Tibial artery (tissue), 4 donors: ENCODE measurements around the gene DNAJC21.

Experiments used
- DNase-seq, 2 donors: peaks; one replicate each; pipeline ENCODE4 v3.0.0-alpha.2; 2019
- H3K27ac ChIP-seq, 2 donors: fragments of 200-600 bp; sonication (generic) in 1 of 2; 1 replicate in 1 of 2; 2 replicates in 1 of 2; pipeline ENCODE4 v1.5.1; 2018 to 2019; ENCODE audit warnings: mild to moderate bottlenecking in 1 of 2
- H3K27me3 ChIP-seq, 2 donors: fragments of 200-600 bp; sonication (generic) in 1 of 2; one replicate each; pipeline versions ENCODE4 v1.5.1 to v1.6.0; 2016 to 2019
- H3K36me3 ChIP-seq, 3 donors: fragments of 200-600 bp; sonication (generic) in 2 of 3; one replicate each; pipeline ENCODE4 v1.5.1; 2016 to 2019; ENCODE audit warnings: mild to moderate bottlenecking in 2 of 3
- H3K4me1 ChIP-seq, 4 donors: fragments of 200-600 bp; sonication (generic) in 2 of 4; 1 replicate in 3 of 4; 2 replicates in 1 of 4; pipeline ENCODE4 v1.5.1; 2016 to 2019
- H3K4me3 ChIP-seq, 2 donors: fragments of 200-600 bp; sonication (generic) in 1 of 2; 1 replicate in 1 of 2; 2 replicates in 1 of 2; pipeline ENCODE4 v1.5.1; 2018 to 2019; ENCODE audit warnings: mild to moderate bottlenecking in 2 of 2
- H3K9me3 ChIP-seq, 3 donors: fragments of 200-600 bp; sonication (generic) in 1 of 3; one replicate each; pipeline ENCODE4 v1.5.1; 2016 to 2019
- CTCF ChIP-seq, 2 experiments: fragments of 200-600 bp in 1 of 2; fragments of 450-650 bp in 1 of 2; IDR thresholded peaks; one replicate each; pipeline ENCODE4 v1.5.1; 2017 to 2019; ENCODE audit warnings: antibody characterized with exemption in 2 of 2, mild to moderate bottlenecking in 1 of 2, moderate library complexity in 1 of 2
- intact Hi-C: fragments of 100-400 bp; cut with DNase I; formaldehyde crosslinking; loops from one replicate; pipeline ENCODE4 v1.15.0; 2023; ENCODE audit warnings: low total_unique reads

Gene DNAJC21

GRCh38 chr5:34892414-34892813, 36.9 kb upstream of the DNAJC21 start:
- intact Hi-C loops: no loop called here
- no peaks in the 10 kb centered on the region for H3K36me3 ChIP-seq
- DNase-seq: no peak
- no peak overlapping the region for H3K4me3 ChIP-seq
- TF ChIP-seq CTCF (IDR thresholded peaks at IDR 0.05): no peak
- no peaks in the 10 kb centered on the region for H3K4me1 ChIP-seq
- H3K27ac ChIP-seq: no peak overlapping the region
- H3K27me3 ChIP-seq: no peaks in the 10 kb centered on the region
- no peaks in the 10 kb centered on the region for H3K9me3 ChIP-seq

GRCh38 chr5:34894716-34895115, 34.6 kb upstream of the DNAJC21 start:
- intact Hi-C loops: loop anchor here (5.0 kb wide), 2 partner anchors 242 to 412 kb away; no protein-coding TSS in a partner anchor
- TF ChIP-seq CTCF (IDR thresholded peaks at IDR 0.05): no peak
- no peaks in the 10 kb centered on the region for H3K36me3 ChIP-seq
- no peaks in the 10 kb centered on the region for H3K4me1 ChIP-seq
- H3K9me3 ChIP-seq: no peaks in the 10 kb centered on the region
- DNase-seq: no peak
- H3K4me3 ChIP-seq: no peak overlapping the region
- no peak overlapping the region for H3K27ac ChIP-seq
- H3K27me3 ChIP-seq: no peaks in the 10 kb centered on the region

- H3K4me1 ChIP-seq: no peaks in the 10 kb centered on the region
- no peak for DNase-seq
- H3K36me3 ChIP-seq: no peaks in the 10 kb centered on the region
- H3K9me3 ChIP-seq: no peaks in the 10 kb centered on the region
- H3K27ac ChIP-seq: no peak overlapping the region
- no peak overlapping the region for H3K4me3 ChIP-seq
- no peaks in the 10 kb centered on the region for H3K27me3 ChIP-seq
- intact Hi-C loops: loop anchor here (5.0 kb wide), 2 partner anchors 244 to 414 kb away; no protein-coding TSS in a partner anchor
- no peak for TF ChIP-seq CTCF (IDR thresholded peaks at IDR 0.05)
Observed at GRCh38 chr5:34895641-34896419, 33.5 kb upstream of the DNAJC21 start.

GRCh38 chr5:34897646-34898045, 31.7 kb upstream of the DNAJC21 start:
- H3K27ac ChIP-seq: no peak overlapping the region
- DNase-seq: no peak
- no peak overlapping the region for H3K4me3 ChIP-seq
- intact Hi-C loops: loop anchor here (2.0 to 5.0 kb wide), 3 partner anchors 245 to 415 kb away; no protein-coding TSS in a partner anchor
- no peaks in the 10 kb centered on the region for H3K9me3 ChIP-seq
- no peaks in the 10 kb centered on the region for H3K27me3 ChIP-seq
- no peak for TF ChIP-seq CTCF (IDR thresholded peaks at IDR 0.05)
- H3K4me1 ChIP-seq: no peaks in the 10 kb centered on the region
- H3K36me3 ChIP-seq: peaks cover 0 to 6% (median 0%) of the 10 kb centered on the region in 3 donors

GRCh38 chr5:34898258-34898895, 31.0 kb upstream of the DNAJC21 start:
- no peak overlapping the region for H3K27ac ChIP-seq
- peaks cover 0 to 6% (median 0%) of the 10 kb centered on the region in 3 donors for H3K36me3 ChIP-seq
- H3K27me3 ChIP-seq: no peaks in the 10 kb centered on the region
- no peaks in the 10 kb centered on the region for H3K4me1 ChIP-seq
- H3K4me3 ChIP-seq: no peak overlapping the region
- peak; percentile 86 to 87 for TF ChIP-seq CTCF (IDR thresholded peaks at IDR 0.05)
- intact Hi-C loops: loop anchor here (2.0 to 5.0 kb wide), 3 partner anchors 246 to 416 kb away; no protein-coding TSS in a partner anchor
- H3K9me3 ChIP-seq: no peaks in the 10 kb centered on the region
- peak; percentile 45 to 73 for DNase-seq
